Coronary artery (tissue), 2 donors: ENCODE measurements around the gene CNP.
"Not testable (repeated sequence)": the region's sequence is repeated elsewhere in the genome, so short reads cannot be mapped to it uniquely, and the experiment has no call there.

Experiments used
- DNase-seq: peaks from one replicate; pipeline ENCODE4 v3.0.0-alpha.2; 2017; ENCODE audit warnings: low spot score
- H3K27ac ChIP-seq, 2 donors: fragments of 200-600 bp; sonication (generic); one replicate each; pipeline ENCODE4 v1.5.1; 2016 to 2019
- H3K4me3 ChIP-seq: fragments of 200-600 bp; sonication (generic); 2 replicates; pipeline ENCODE4 v1.5.1; 2016; ENCODE audit warnings: mild to moderate bottlenecking, moderate library complexity
- TF ChIP-seq, protein P1 (sequence below): fragments of 200-600 bp; sonication (generic); IDR thresholded peaks from one replicate; pipeline ENCODE4 v1.5.1; 2019; ENCODE audit warnings: antibody characterized with exemption

The CNP gene

DNA sequence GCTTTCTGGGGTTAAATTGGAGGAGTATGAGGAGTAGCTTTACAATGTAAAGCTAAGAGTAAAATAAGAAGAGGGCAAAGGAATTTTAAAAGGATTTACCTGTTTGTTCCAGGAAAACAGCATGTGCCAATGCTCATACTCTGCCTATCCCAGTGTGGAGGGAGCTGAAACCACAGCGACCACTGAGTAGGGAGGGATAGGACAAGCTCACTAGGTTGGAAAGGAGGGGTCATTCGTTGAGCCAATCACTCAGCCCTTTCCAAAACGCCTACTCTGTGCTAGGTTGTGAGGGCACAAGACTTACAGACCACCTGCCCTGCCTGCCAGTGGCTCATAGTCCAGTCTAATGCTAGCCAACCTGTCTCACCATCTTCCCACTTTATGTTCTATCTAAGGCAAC, 51.7 kb downstream of the CNP start:
- H3K27ac ChIP-seq: peak overlapping the region in 1 of 2 donors; percentile 96
- DNase-seq: no peak
- peak overlapping the region; percentile 97 for H3K4me3 ChIP-seq
- TF ChIP-seq, protein P1, sequence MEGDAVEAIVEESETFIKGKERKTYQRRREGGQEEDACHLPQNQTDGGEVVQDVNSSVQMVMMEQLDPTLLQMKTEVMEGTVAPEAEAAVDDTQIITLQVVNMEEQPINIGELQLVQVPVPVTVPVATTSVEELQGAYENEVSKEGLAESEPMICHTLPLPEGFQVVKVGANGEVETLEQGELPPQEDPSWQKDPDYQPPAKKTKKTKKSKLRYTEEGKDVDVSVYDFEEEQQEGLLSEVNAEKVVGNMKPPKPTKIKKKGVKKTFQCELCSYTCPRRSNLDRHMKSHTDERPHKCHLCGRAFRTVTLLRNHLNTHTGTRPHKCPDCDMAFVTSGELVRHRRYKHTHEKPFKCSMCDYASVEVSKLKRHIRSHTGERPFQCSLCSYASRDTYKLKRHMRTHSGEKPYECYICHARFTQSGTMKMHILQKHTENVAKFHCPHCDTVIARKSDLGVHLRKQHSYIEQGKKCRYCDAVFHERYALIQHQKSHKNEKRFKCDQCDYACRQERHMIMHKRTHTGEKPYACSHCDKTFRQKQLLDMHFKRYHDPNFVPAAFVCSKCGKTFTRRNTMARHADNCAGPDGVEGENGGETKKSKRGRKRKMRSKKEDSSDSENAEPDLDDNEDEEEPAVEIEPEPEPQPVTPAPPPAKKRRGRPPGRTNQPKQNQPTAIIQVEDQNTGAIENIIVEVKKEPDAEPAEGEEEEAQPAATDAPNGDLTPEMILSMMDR: no peak

DNA sequence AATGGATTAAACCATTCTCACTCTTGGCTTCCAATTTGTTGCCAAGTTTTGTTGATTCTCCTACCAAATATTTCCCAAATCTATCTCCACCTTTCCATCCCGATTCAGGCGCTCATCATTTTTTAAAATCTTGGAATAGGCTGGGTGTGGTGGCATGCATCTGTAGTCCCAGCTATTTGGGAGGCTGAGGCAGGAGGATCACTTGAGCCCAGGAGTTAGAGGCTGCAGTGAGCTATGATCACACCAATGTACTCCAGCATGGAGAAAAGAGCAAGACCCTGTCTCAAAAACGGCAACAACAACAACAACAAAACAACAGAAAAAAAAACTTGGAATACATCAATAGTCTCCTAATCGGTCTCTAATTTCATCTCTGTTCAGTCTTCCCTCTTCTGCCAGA, 52.4 kb downstream of the CNP start:
- TF ChIP-seq, protein P1: no peak
- H3K4me3 ChIP-seq: no peak overlapping the region
- no peak overlapping the region for H3K27ac ChIP-seq

DNA sequence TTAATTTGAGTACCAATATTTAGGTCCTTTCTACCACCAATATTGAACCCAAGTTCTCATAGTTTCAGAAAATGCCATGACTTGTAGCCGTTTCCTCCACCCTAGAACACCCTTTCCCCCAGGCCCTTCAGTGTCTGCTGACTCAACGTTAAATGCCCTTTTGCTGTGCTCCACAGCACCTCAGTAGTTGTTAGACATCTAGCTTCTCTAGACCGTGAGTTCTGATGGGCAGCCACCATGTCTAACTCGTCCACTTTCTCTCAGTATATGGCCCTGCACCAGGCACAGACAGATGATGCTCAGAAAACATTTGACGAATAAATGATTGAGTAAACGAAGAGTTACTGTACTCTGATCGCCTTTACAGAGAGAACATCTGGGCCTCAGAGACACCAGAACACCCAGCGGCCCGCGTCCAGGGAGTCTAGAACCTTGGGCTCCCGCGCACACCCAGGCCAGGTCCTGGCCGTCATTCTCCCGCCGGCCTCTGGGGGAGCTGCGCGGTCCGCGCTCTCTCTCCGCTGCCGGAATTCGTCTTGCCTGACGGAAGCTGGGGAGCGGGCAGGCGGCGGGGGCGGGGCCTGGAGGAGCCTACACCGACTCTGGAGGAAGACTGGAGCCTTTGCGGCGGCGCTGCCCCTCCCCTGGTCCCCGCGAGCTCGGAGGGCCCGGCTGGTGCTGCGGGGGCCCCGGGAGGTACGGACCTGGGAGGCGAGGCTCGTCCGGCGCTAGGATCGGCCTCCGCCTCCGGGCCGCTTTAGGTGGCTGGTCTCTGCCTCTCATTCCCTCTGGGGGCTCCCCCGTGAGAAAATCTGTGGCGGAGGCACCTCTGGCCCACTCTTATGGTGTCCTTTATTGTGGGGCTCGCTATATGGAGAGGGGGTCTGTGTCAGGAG, 53.2 kb downstream of the CNP start, which contains the start of gene NKIRAS2:
Gene NKIRAS2 (plus strand): TSS at position 582 of the 896 bp plus-strand sequence. CDS start 1,488 bp downstream, outside the sequence.
- H3K4me3 ChIP-seq: peak within 1 kb of the TSS; percentile 86
- TF ChIP-seq, protein P1: peak; percentile 91
- peak; percentile 96 for DNase-seq
- peak within 1 kb of the TSS; percentile 83 to 87 for H3K27ac ChIP-seq

More for the DNA sequence above, 52.4 kb downstream of the CNP start:
- DNase-seq: no peak

DNA sequence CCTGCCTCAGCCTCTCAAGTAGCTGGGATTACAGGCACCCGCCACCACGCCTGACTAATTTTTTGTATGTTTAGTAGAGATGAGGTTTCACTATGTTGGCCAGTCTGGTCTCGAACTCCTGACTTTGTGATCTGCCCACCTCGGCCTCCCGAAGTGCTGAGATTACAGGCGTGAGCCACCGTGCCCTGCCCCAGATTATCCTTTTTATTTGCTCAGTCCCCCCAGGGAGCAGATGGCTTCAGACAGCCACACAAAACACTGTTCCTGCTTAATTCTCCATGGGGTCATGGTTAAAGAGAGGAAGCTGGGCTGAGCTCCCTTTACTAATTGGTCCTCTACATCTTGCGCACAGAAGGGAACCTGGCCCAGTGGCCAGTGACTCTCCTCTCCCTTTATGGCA, 54.2 kb downstream of the CNP start:
- H3K4me3 ChIP-seq: peak overlapping the region; percentile 86
- H3K27ac ChIP-seq, DNase-seq: not testable (repeated sequence)

DNA sequence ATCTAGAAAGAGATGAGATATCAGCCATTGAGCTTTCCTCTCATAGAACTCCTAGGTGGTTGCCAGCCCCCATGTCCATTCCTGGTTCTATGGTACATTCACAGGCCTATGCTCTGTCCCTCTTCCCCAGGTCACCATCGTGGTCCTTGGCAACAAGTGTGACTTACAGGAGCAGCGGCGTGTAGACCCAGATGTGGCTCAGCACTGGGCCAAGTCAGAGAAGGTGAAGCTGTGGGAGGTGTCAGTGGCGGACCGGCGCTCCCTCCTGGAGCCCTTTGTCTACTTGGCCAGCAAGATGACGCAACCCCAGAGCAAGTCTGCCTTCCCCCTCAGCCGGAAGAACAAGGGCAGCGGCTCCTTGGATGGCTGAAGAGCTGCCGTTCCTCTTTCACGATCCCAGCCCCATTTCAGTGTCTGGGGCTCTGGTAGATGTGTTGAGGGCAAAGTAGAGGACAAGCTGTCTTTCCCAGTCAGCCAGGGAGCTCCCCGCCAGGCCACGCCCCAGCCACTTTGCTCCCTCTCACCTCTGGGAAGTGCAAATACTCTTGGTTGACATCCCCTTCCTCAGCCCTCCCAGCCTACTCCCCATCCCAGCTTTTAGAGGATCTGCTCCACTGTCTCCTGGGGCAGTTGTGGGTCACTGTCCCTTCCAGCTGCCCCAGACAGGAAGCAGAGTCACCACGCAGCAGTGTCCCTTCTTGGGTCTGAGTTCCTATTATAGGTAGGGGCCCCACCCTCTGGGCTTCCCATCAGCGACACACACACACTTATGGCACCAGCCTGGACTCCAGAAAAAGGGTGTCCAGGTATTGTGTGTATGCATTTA, 57.1 kb downstream of the CNP start:
- TF ChIP-seq, protein P1: no peak
- Histone ChIP-seq H3K4me3 (no peak overlapping the region), H3K27ac (peak overlapping the region in 1 of 2 donors; percentile 67)
- no peak for DNase-seq

DNA sequence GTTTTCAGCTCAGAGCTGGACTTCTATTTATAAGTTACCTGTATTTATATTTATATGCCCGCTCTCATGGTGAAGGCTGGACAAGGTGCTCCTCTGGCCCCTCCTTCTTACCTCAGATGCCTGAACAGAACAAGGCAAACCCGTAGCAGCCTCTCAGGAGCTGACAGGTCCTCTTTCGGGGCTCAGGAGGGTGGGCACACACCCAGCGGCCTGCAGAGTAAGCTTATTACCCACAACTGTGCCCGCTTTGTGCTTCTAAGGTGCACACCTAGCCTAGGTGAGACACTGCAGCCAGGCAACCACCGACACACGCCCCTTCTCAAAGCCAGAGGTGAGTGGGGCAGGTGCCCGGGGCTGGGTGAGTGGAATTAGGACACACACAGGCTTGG, 58.6 kb downstream of the CNP start:
- Histone ChIP-seq H3K27ac (peak overlapping the region in 1 of 2 donors; percentile 36), H3K4me3 (no peak overlapping the region)
- TF ChIP-seq, protein P1: no peak
- DNase-seq: no peak

DNA sequence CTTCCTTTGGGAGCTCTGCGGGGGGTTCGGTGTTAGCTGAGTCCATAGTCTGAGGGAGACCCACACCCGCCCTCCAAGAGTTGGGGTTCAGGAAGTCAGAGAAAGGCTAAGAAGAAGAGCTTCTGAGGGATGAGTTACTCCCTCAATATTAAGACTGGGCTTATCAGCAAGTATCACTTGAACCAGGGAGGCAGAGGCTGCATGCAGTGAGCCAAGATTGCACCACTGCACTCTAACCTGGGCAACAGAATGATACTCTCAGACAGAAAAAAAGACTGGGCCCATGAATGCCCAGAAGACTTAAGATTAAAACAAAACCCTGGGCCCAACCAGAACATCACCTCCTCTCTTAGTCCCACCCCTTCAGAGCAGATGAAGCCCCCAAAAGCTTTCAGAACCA, 59.3 kb downstream of the CNP start:
- Histone ChIP-seq H3K4me3 (no peak overlapping the region), H3K27ac (no peak overlapping the region)
- DNase-seq: no peak
- TF ChIP-seq, protein P1: no peak
